ENCODE measurements around the gene BRF1.

- TF ChIP-seq CTCF (conservative IDR thresholded peaks at IDR 0.05 in 1 of 2, IDR thresholded peaks at IDR 0.05 in 1 of 2; ENCODE audit: low read depth in 1 of 2, low read length in 2 of 2) (no peak), EZH2 (IDR thresholded peaks at IDR 0.05; ENCODE audit: low read length, missing control alignments) (no peak)
Measured at GRCh38 chr14:105328070-105328677, 27.4 kb upstream of the BRF1 start.

All from fibroblast of lung (primary cell).